ENCODE data around the gene PTTG1IP2.

The PTTG1IP2 gene

DNA sequence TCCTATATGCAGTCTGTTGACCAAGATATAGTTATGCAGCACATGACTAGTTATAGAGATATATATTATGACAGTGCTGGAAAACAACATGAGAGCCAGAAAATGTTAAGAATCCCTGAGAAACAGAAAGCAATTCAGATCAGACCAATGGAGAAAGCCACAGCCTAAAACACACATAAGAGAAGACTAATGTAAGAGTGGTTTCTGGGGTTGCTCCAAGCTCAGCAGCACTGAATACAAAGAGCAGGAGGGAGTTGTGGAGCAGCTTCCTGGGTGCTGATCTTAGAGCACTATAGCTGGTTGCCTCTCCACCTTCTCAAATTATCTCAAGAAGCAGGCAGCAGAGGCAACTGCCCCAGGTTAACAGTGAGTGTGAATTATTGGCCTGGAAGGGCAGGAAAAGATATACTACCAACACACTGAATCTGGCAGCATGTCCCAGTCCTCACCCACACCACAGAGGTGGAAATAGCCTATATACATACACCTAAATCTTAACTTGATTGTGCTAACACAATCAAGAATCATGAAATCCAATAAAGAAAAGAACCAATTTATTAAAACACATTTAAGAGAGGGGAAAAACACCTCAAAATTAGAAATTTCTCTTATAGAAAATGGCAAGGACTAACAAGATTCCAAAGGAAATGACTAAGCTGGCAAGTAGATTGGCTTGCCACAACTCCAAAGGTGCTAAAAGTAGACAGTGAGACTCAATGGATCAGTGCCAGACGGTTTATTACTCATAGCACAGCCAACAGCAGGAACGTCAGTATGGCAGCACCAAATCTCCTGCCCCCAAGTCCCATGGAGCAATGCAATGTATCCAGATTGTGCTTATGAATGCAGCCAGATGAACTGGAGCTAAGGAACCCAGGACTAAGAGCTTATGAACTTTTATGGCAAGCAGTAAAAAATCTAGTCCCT is 5.1 kb downstream of the PTTG1IP2 start:
- DNase-seq (ENCODE audit: insufficient read length, low spot score) (no peak), FAIRE-seq (no peak)

DNA sequence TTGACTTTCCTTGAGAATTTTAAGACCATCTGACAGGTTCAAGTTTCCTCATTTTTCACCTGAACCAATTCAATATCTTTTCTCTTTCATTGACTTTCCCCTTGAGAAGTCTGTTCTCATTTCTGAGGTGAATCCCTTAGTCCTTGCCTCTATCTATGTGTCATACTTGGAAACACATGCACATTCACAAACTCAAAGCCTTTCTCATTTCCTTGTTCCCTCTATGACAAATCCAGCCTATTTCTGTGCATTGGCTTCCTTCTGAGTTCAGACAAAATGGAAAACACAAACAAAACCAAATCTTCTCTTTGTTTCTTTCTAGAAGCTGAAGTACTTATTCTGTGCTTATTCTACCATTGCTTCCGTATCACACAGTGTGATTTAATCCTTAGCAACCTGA is 13.8 kb downstream of the PTTG1IP2 start:
- DNase-seq (ENCODE audit: insufficient read length, low spot score) (no peak), FAIRE-seq (no peak)

DNA sequence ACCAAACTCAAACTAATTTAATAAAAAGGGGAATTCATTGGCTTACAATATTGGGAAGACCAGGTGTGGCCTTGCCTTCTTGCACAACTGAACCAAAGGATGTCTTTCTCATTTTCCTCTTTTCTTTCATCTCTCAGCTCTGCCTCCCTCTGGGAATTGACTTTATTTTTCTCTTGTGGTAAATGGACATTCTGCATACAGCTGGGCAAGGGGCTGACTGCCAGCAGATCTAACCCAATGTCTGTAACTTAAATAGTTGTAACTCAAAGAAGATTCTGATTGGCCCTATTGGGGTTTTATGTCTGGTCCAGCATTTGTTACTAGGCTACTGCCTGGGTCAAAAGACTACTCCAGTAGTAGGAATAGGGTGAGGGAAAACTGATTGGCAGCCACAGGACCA is 15.3 kb downstream of the PTTG1IP2 start:
- DNase-seq (ENCODE audit: insufficient read length, low spot score) (no peak), FAIRE-seq (no peak)

DNA sequence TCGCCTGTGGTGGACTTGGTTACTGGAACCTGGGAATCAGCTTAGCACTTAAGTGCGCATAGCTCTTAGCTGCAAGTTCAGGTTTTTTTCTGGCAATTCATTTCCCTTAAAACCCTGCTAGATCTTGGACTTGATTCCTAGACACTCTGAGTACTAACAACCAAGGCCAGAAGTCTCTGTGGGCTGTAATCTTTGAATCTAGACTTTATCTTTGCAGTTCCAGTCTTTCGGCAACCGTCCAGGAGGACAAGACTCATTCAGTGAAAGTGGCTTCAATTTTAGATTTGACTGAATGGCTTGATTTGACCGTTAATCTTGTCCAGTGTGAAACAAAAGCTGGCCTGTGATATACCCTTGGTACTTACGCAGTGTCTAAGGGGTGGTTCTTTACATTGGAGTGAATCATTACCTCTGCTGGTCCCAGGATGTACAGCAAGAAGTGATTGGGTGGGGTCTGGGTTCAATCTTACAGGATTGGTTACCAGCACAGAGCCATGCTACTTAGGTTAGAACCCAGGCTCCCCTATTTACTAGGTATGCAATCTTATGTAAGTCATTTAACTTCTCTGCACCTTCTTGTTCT is 16.4 kb downstream of the PTTG1IP2 start:
- FAIRE-seq (no peak), DNase-seq (ENCODE audit: insufficient read length, low spot score) (no peak)

DNA sequence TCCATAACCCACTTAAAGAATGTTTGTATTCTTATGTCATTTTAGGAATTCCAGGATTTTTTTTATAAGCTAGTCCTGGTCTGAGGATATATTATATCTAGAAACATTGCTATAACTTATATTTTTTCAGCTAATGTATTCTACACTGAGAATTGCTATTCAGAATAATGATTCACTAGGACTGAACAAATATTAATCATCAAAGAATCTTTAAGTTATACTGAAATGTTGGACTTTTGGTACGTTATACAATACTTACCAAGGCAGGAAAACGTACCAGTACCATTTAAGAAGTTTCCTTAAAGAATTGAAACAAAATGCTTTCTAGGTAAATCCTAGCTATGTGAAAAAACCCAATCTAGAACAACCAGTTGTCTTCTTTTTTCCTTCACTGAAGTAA is 18.4 kb downstream of the PTTG1IP2 start:
- no peak for FAIRE-seq
- DNase-seq (ENCODE audit: insufficient read length, low spot score): no peak

DNA sequence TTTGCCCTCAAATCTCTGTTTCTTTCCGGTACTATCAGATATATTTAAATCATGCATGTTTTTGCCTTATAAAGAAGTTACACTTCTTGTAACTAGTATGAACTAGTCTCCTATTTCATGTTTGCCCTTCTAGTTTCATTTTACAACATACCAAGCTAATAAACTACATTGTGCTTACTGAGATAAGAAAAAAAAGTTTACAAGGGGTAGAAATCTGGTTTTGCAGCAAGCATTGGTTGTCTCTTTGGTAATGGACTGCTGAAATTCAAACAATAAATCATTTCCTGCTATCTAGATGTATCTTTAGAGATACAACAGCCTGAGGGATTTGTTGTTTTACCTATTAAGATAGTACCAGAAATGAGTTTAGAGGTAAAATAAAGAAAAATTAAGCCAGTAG is 18.8 kb downstream of the PTTG1IP2 start:
- no peak for DNase-seq (ENCODE audit: insufficient read length, low spot score)
- FAIRE-seq: no peak

DNA sequence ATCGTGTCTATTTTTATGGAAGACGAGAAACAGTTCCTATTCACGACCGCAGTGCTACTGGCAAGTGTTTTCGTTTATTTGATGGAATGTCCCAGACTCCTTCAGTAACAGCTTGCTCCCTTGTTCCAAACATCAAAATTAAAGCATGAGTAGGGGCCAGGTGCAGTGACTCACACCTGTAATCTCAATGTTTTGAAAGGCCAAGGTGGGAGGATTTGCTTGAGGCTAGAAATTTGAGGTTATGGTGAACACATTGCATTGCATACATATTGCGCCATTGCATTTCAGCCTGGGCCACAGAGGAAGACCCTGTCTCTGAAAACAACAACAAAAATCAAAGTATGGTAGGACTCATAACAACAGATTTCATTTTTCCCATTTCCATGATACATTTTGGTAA is 22.8 kb downstream of the PTTG1IP2 start:
- FAIRE-seq (no peak), DNase-seq (ENCODE audit: insufficient read length, low spot score) (no peak)

DNA sequence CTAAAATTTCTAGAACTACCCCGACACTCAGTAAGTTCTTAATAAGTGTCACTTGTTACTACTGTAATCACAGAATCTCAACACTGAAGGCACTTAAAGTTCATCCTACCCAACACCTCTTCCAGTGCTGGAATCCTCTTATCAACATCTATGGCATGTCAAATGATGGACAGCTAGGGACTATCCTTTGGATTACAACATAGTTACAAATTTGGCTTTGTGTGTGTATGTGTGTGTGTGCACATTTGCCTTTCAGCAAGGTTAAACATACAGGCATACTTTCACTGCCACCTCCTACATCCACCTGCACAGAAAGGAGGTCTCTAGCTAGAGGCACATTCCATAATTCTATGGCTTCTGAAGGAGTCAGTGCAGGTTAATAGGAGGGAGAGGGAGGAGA is 25.8 kb downstream of the PTTG1IP2 start:
- no peak for FAIRE-seq
- no peak for DNase-seq (ENCODE audit: insufficient read length, low spot score)

DNA sequence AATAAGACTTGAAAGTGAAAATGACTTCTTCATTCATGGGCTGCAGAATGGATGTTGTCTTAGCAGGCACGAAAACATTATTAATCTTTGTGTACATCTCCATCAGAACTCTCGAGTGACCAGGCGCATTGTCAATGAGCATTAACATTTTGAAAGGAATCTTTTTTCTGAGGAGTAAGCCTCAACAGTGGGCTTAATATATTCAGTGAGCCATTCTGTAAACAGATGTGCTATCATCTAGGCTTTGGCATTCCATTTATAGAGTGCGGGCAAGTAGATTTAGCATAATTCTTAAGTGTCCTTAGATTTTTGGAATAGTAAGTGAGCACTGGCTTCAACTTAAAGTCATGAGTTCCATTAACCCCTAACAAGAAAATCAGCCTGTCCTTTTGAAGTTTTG is 33.1 kb downstream of the PTTG1IP2 start:
- DNase-seq (ENCODE audit: insufficient read length, low spot score): no peak
- FAIRE-seq: no peak

DNA sequence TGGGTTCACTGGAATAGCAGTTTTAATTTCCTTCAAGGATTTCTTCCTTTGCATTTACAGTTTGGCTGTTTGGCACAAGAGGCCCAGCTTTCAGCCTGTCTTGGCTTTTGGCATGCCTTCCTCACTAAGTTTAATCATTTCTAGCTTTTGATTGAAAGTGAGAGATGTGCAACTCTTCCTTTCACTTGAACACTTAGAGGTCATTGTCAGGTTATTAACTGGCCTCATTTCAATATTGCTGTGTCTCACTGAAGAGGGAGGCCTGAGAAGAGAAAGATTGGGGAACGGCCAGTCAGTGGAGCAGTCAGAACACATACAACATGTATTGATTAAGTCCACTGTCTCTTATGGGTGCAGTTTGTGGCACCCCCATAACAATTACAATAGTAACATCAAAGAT is 33.9 kb downstream of the PTTG1IP2 start:
- FAIRE-seq (peak; percentile 48), DNase-seq (ENCODE audit: insufficient read length, low spot score) (no peak)

DNA sequence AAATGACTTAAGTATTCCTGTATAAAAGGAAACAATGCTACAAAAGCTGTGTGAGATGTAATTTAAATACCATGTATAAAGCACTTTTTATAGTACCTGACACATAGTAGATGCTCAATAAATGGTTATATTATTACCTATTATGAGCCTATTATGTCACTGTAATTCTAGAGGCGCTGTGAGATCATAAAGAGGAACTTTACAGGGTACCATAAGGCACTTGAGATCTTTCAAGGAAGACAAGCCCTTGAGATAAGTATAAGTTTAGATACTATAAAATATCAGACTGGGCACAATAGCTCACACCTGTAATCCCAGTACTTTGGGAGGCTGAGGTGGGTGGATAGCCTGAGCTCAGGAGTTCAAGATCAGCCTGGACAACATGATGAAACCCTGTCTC is 38.3 kb downstream of the PTTG1IP2 start:
- FAIRE-seq (no peak), DNase-seq (ENCODE audit: insufficient read length, low spot score) (no peak)

DNA sequence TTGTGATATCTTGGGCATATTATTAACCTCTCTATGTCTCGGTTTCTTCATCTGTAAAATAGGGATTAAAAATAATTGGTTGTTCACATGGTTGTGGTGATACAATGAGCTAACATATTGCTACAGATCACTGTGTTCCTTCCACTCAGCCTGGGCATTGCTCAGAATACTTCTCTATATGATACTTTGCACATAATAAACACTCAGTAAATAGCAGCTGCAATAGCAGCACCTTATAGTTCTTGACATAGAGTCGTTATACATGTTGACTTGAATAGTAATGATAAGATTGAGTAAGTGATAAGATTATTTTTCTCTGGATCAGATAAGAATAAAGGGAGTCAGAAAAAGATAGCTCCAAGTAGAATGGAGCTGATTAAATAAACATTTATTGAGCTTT is 42.3 kb downstream of the PTTG1IP2 start:
- DNase-seq (ENCODE audit: insufficient read length, low spot score) (no peak), FAIRE-seq (no peak)

DNA sequence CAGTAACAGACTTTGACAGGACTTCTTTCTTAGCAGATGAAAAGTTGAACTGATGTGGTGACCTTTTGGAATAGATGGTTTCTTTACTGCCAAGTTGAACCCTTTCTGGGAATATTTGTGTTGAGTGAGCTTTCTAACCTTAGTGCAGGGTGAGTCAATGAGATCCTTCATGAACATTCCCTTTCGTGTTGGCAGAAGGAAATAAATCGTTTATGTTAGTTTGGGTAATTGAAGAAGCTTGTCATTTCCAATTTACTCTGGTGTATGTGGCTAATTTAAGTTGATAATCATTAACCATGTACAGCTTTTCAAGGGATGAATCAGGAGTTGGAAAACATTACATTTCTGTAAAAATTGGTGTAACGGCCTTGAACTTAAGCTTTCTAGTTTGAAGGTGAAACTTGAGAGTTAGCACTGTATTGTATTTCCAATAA is 43.4 kb downstream of the PTTG1IP2 start:
- FAIRE-seq (no peak), DNase-seq (ENCODE audit: insufficient read length, low spot score) (no peak)

DNA sequence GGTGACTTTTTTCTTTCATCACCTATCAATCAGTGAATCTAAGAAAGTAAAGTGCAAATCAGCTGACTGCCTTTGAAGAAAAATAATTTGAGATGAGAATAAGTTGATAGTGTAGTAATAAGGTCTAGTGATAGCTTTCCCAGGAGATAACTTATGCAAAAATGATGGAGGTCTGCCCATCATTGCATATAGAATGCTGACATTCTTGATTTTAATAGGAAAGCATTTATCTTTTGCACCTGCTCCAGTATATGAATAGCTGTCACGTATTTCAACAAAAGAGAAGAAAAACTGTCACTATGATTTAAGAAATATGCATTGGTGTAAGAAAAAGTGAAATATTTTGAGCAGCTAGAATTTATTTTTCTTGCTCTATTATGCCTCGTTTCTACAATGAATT is 46.8 kb downstream of the PTTG1IP2 start:
- no peak for FAIRE-seq
- no peak for DNase-seq (ENCODE audit: insufficient read length, low spot score)

DNA sequence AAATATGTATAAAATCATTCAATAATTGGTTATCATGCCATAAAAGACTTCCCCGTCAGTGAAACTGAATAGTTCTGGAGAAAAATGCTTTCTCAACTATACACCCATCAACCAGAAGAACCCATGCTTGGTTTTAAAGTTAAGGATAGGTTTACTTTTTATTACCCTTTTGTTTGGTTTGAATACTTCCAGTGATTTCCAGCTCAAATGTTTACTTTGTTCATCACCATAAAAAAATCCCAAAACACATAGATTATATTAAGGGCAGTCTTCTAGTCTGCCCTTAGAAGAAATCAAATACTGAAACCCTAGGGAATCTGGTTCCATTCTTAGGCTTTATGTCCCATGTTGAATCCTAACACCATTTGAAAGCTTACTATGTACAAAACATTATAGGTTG is 49.2 kb downstream of the PTTG1IP2 start:
- FAIRE-seq (peak; percentile 4), DNase-seq (ENCODE audit: insufficient read length, low spot score) (no peak)

DNA sequence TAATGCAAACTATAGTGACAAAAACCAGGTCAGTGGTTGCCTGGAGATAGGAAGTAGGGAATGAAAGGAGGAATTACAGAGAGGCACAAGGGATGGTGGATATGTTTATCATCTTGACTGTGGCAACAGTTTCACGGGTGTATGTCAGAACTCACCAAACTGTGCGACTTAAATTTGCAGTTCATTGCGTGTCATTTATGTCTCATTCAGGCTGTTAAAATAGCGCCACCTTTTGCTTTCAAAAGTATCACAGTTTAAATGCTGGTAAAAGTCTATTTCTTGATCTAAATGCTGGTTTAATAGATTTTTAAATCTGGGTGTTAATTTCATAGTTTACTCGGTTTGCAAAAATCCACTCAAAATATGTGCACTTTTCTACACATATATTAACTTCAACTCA is 51.0 kb downstream of the PTTG1IP2 start:
- FAIRE-seq (no peak), DNase-seq (ENCODE audit: insufficient read length, low spot score) (no peak)

DNA sequence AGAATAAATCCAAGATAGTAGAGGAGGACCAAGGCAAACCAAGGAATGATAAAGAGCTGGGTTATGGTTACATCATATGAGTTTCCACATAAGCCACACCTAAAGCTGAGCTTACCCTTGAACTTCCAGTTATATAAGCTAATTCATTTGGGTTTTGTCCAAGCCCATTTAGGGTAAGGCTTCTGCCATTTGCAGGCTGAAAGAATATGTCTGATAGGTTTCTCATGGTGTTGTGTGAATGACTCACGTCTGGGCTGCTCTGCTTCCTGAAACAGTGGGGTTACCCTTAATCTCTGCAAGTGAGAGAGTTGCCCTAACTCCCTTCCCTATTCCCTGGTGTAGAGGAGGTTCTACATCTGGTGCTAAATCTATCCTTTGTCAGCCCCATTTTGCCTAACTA is 60.8 kb downstream of the PTTG1IP2 start:
- DNase-seq (ENCODE audit: insufficient read length, low spot score) (no peak), FAIRE-seq (no peak)

DNA sequence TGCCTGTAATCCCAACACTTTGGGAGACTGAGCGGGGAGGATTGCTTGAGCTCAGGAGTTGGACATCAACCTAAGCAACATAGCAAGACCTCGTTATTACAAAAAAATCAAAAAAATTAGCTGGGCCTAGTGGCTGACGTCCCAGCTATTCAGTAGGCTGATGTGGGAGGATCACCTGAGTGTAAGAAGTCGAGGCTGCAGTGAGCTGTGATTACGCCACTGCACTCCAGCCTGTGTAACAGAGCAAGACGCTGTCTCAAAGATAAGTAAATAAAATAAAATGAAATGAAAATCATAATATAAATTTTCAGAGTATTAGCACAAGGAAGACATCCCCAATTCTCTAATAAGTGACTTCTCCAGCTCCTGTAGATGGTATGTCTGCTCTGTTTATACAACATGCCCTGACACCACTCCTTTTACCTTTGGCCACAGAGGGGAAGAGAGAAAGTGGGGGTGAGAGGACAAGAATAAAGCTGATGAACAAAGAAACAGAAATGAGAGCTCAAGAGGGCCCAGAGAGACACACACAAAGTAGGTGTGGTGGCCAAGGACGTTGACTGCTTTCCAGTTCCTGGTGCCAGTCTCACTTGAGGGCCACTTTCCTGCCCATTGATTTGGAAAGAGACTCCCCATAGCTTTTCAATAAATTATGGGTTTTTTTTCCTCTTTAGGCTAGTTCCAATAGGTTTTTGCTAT is 62.9 kb downstream of the PTTG1IP2 start:
- DNase-seq (ENCODE audit: insufficient read length, low spot score) (no peak), FAIRE-seq (no peak)

DNA sequence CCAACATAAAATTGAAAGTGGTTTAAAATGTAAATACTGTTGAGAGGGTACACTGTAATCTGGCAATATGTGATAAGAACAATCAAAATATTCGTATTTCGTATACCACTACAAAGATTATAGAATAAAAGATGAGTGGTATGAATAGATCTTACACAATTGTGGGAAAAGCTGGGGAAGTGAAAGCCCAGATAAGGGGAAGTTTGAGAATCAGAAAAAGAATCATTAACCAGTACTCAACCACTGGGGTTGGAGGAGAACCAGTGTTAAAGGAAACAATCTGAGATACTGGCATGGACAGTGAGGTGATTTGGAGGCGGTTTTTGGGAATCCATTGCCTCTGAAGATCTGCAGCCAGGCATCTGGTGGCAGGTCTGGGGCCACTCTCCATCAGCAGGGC is 67.0 kb downstream of the PTTG1IP2 start:
- DNase-seq (ENCODE audit: insufficient read length, low spot score): peak; percentile 6
- peak; percentile 71 for FAIRE-seq

DNA sequence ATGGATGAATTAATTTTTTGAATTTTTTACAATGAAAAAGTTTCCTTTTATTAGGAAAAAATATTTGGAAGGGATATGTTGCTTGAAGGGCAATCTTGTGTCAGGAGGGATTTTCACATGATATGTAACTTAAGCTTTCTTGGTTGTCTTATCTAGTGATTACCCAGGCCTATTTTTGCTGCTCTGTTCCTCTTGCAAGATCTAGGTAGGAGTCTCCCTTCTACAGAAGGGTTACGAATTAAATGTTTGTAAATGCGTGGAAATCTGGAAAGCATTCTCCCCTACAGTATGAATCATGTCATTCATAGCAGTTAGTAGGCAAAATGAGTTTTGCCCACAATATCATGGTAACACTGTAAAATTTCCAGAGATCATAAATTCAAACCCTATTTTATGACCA is 69.0 kb downstream of the PTTG1IP2 start:
- no peak for DNase-seq (ENCODE audit: insufficient read length, low spot score)
- FAIRE-seq: no peak

DNA sequence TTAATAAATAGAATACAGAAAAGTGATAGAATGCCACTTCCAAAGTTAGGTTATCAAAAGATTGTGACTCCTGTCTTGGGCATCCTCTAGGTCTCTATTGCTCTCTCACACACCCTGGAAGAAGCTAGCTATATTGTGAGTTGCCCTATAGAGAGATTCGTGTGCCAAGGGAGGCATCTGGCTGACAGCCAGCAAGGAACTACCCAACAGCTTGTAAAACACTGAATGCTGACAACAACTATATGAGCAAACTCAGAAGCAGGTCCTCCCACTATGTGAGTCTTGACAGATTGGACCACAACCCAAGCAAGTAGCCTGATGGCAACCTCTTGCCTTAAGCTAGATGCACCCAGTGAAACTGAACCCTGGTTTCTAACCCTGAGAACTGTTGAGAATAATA is 71.0 kb downstream of the PTTG1IP2 start:
- DNase-seq (ENCODE audit: insufficient read length, low spot score) (no peak), FAIRE-seq (peak; percentile 47)

DNA sequence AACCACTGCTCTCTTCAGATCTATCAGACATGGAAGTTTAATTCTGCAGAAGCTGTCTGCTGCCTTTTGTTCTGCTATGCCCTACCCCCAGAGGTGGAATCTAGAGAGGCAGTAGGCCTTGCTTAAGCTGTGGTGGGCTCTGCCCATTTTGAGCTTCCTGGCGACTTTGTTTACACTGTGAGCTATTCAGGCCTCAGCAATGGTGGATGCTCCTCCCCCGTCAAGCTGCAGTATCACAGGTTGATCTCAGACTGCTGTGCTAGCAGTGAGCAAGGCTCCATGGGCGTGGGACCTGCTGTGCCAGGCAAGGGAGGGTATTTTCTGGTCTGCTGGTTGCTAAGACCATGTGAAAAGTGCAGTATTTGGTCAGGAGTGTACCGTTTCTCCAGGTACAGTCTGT is 81.6 kb downstream of the PTTG1IP2 start:
- no peak for DNase-seq (ENCODE audit: insufficient read length, low spot score)
- no peak for FAIRE-seq
